ENCODE data around the gene JAK1. TPM values are rescaled to one million over a fixed set of nuclear protein-coding genes. Genes with fewer than 3 reads are reported as not detected.
"Not testable (repeated sequence)": the region's sequence is repeated elsewhere in the genome, so short reads cannot be mapped to it uniquely, and the experiment has no call there.

The JAK1 gene
- total and polyA plus RNA-seq, 7 donors, result 43.8 to 143 (median 99.6) TPM

GRCh38 chr1:64923294-64923718 lies 43.0 kb downstream of the JAK1 start:
- no peak overlapping the region for H3K4me3 ChIP-seq
- peaks cover 0 to 56% (median 49%) of the 10 kb centered on the region in 4 donors for H3K4me1 ChIP-seq
- no peak for DNase-seq
- TF ChIP-seq CTCF (IDR thresholded peaks at IDR 0.05) (no peak), EP300 (IDR thresholded peaks at IDR 0.05) (no peak), POLR2A (IDR thresholded peaks at IDR 0.05) (no peak), POLR2AphosphoS5 (IDR thresholded peaks at IDR 0.05) (no peak)
- no peaks in the 10 kb centered on the region for H3K9me3 ChIP-seq
- no peak overlapping the region for H3K27ac ChIP-seq
- 36 to 45% methylated on average over 2 of the region's 2 CpGs for WGBS, 2 donors
- no peaks in the 10 kb centered on the region for H3K27me3 ChIP-seq
- no peaks in the 10 kb centered on the region for H3K36me3 ChIP-seq
- intact Hi-C loops (cut with DNase I), result no loop called here

GRCh38 chr1:64922336-64922735 lies 44.0 kb downstream of the JAK1 start:
- H3K36me3 ChIP-seq, result no peaks in the 10 kb centered on the region
- intact Hi-C loops (cut with DNase I), result no loop called here
- 48 to 50% methylated on average over 2 of the region's 2 CpGs for WGBS, 2 donors
- H3K4me3 ChIP-seq, result no peak overlapping the region
- no peak for TF ChIP-seq EP300 (IDR thresholded peaks at IDR 0.05)
- no peak for TF ChIP-seq CTCF (IDR thresholded peaks at IDR 0.05)
- no peak for TF ChIP-seq POLR2AphosphoS5 (IDR thresholded peaks at IDR 0.05)
- TF ChIP-seq POLR2A (IDR thresholded peaks at IDR 0.05), result no peak
- no peaks in the 10 kb centered on the region for H3K27me3 ChIP-seq
- no peak for DNase-seq
- no peaks in the 10 kb centered on the region for H3K9me3 ChIP-seq
- peaks cover 0 to 57% (median 49%) of the 10 kb centered on the region in 4 donors for H3K4me1 ChIP-seq
- no peak overlapping the region for H3K27ac ChIP-seq

GRCh38 chr1:64921771-64922170 lies 44.6 kb downstream of the JAK1 start:
- Histone ChIP-seq H3K27ac (no peak overlapping the region), H3K27me3 (no peaks in the 10 kb centered on the region), H3K4me1 (peaks cover 0 to 60% (median 49%) of the 10 kb centered on the region in 4 donors), H3K4me3 (no peak overlapping the region), H3K36me3 (no peaks in the 10 kb centered on the region), H3K9me3 (no peaks in the 10 kb centered on the region)
- 51 to 78% methylated on average over 2 of the region's 2 CpGs for WGBS, 2 donors
- DNase-seq, result no peak
- intact Hi-C loops (cut with DNase I), result no loop called here
- no peak for TF ChIP-seq EP300 (IDR thresholded peaks at IDR 0.05)
- no peak for TF ChIP-seq CTCF (IDR thresholded peaks at IDR 0.05)
- no peak for TF ChIP-seq POLR2A (IDR thresholded peaks at IDR 0.05)
- no peak for TF ChIP-seq POLR2AphosphoS5 (IDR thresholded peaks at IDR 0.05)

GRCh38 chr1:64920941-64921589 lies 45.3 kb downstream of the JAK1 start:
- peak overlapping the region in 1 of 4 donors; percentile 16 for H3K27ac ChIP-seq
- no peaks in the 10 kb centered on the region for H3K27me3 ChIP-seq
- no peak overlapping the region for H3K4me3 ChIP-seq
- intact Hi-C loops (cut with DNase I), result no loop called here
- H3K9me3 ChIP-seq, result no peaks in the 10 kb centered on the region
- peaks cover 0 to 64% (median 51%) of the 10 kb centered on the region in 4 donors for H3K4me1 ChIP-seq
- TF ChIP-seq POLR2AphosphoS5 (IDR thresholded peaks at IDR 0.05), result peak in 1 of 4 donors; percentile 17
- TF ChIP-seq CTCF (IDR thresholded peaks at IDR 0.05), result no peak
- H3K36me3 ChIP-seq, result no peaks in the 10 kb centered on the region
- DNase-seq, result no peak
- 77 to 85% methylated on average over 3 of the region's 3 CpGs for WGBS, 2 donors

- H3K27me3 ChIP-seq; intact Hi-C loops (cut with DNase I); H3K27ac ChIP-seq; H3K4me3 ChIP-seq; DNase-seq; H3K36me3 ChIP-seq; H3K9me3 ChIP-seq: not testable (repeated sequence)
- 92 to 94% methylated on average over 7 of the region's 7 CpGs for WGBS, 2 donors
- peaks cover 0 to 67% (median 54%) of the 10 kb centered on the region in 4 donors for H3K4me1 ChIP-seq
Measured at GRCh38 chr1:64919120-64919519, 47.2 kb downstream of the JAK1 start.

All from sigmoid colon (tissue), 7 donors.